Keratinocyte (primary cell): ENCODE results near the gene TNNT3. TPM values are rescaled to one million over a fixed set of nuclear protein-coding genes. Genes with fewer than 3 reads are reported as not detected.

Experiments
- DNase-seq: peaks from one replicate; pipeline ENCODE4 v3.0.0-alpha.2; 2011; ENCODE audit warnings: low read depth, missing footprints, low spot score
- FAIRE-seq: peaks from 2 replicates; lab custom pipeline; 2011; peaks lifted over from hg19 to GRCh38; lab: Jason Lieb, UNC
- H2AFZ ChIP-seq: 2 replicates; pipeline ENCODE4 v1.6.0; 2012; ENCODE audit warnings: low read length, control low read depth, inconsistent platforms; ENCODE audit not compliant: control insufficient read depth
- H3K27ac ChIP-seq: 2 replicates; pipeline ENCODE4 v1.5.1; 2011; ENCODE audit warnings: low read length; ENCODE audit not compliant: control insufficient read depth, insufficient read depth
- H3K27me3 ChIP-seq: 3 replicates; pipeline ENCODE4 v1.6.0; 2011; ENCODE audit warnings: low read length; ENCODE audit not compliant: control insufficient read depth, insufficient read depth; ENCODE audit errors: extremely low read depth
- H3K36me3 ChIP-seq, 2 experiments: 2 replicates in 1 of 2; 3 replicates in 1 of 2; pipeline ENCODE4 v1.5.1; 2011; ENCODE audit warnings: low read length in 2 of 2, mild to moderate bottlenecking in 1 of 2; ENCODE audit not compliant: control insufficient read depth in 2 of 2, insufficient read depth in 2 of 2; ENCODE audit errors: extremely low read depth in 1 of 2
- H3K4me1 ChIP-seq: 3 replicates; pipeline ENCODE4 v1.5.1; 2011; ENCODE audit warnings: low read length; ENCODE audit not compliant: control insufficient read depth, insufficient read depth; ENCODE audit errors: extremely low read depth
- H3K4me2 ChIP-seq: 3 replicates; pipeline ENCODE4 v1.6.0; 2011; ENCODE audit warnings: low read depth, low read length; ENCODE audit not compliant: control insufficient read depth, insufficient read depth; ENCODE audit errors: extremely low read depth
- H3K4me3 ChIP-seq, 3 experiments: fragments of 200-600 bp in 1 of 3; sonication (generic) in 1 of 3; 2 replicates in 2 of 3; 3 replicates in 1 of 3; pipeline ENCODE4 v1.5.1; 2011 to 2016; ENCODE audit warnings: low read length in 3 of 3, mild to moderate bottlenecking in 3 of 3, control low read depth in 2 of 3, inconsistent platforms in 1 of 3, low read depth in 1 of 3, mixed read lengths in 1 of 3, mixed run types in 1 of 3, moderate library complexity in 1 of 3; ENCODE audit not compliant: control insufficient read depth in 2 of 3, insufficient read depth in 2 of 3; ENCODE audit errors: extremely low read depth in 1 of 3
- H3K79me2 ChIP-seq: 2 replicates; pipeline ENCODE4 v1.6.0; 2012; ENCODE audit warnings: low read length; ENCODE audit not compliant: control insufficient read depth, insufficient read depth
- H3K9ac ChIP-seq: 3 replicates; pipeline ENCODE4 v1.6.0; 2011; ENCODE audit warnings: low read length; ENCODE audit not compliant: control insufficient read depth, insufficient read depth; ENCODE audit errors: extremely low read depth
- H3K9me1 ChIP-seq: 3 replicates; pipeline ENCODE4 v1.6.0; 2011; ENCODE audit warnings: low read length; ENCODE audit not compliant: control insufficient read depth, insufficient read depth; ENCODE audit errors: extremely low read depth
- H3K9me3 ChIP-seq: 2 replicates; pipeline ENCODE4 v1.5.1; 2012; ENCODE audit warnings: low read depth, low read length; ENCODE audit not compliant: control insufficient read depth
- H4K20me1 ChIP-seq: 3 replicates; pipeline ENCODE4 v1.6.0; 2011; ENCODE audit warnings: low read length; ENCODE audit not compliant: control insufficient read depth, insufficient read depth; ENCODE audit errors: extremely low read depth
- CTCF ChIP-seq, 3 experiments: IDR thresholded peaks in 1 of 3; conservative IDR thresholded peaks in 1 of 3; optimal IDR thresholded peaks in 1 of 3; 2 replicates in 2 of 3; 3 replicates in 1 of 3; pipeline versions ENCODE3 to v1.5.1; 2011; ENCODE audit warnings: low read length in 3 of 3, mild to moderate bottlenecking in 3 of 3, moderate library complexity in 2 of 3, control low read depth in 1 of 3, inconsistent platforms in 1 of 3; ENCODE audit not compliant: insufficient read depth in 2 of 3; ENCODE audit errors: extremely low read depth in 1 of 3
- EZH2 ChIP-seq: IDR thresholded peaks from one replicate; pipeline ENCODE4 v1.6.1; 2012; ENCODE audit warnings: inconsistent platforms, mild to moderate bottlenecking, low read length, moderate library complexity
- dilution Hi-C: fragments of 300-500 bp; cut with MboI; formaldehyde crosslinking; loops from one replicate; pipeline ENCODE4 v1.7.0; 2020; ENCODE audit warnings: low sequenced_read_pairs; ENCODE audit not compliant: extremely low pct_ligation_motif_present
- polyA plus RNA-seq, 5 experiments: library from polyadenylated mRNA; depleted of rRNA in 3 of 5; stranded (reverse) in 3 of 5; stranded (forward) in 1 of 5; unstranded in 1 of 5; fragments of >200 nt; gene quantifications; 1 replicate in 1 of 5; 2 replicates in 3 of 5; 3 replicates in 1 of 5; pipeline versions ENCODE4 v1.2.1 to v1.2.3, GENCODE V29; 2011 to 2012; ENCODE audit warnings: missing spikeins in 2 of 5, low read depth in 1 of 5, low replicate concordance in 1 of 5

TNNT3 gene
- polyA plus RNA-seq, 1 donor (not counting 4 experiments of a cell fraction or from before 2014, with no cell fraction given) = 0.09 TPM

GRCh38 chr11:1932105-1932480, 12.6 kb downstream of the TNNT3 start:
- FAIRE-seq (no peak), DNase-seq (no peak)
- Histone ChIP-seq H3K27me3 (peaks cover 4% of the 10 kb centered on the region), H3K4me2 (no peak overlapping the region), H3K9ac (no peak overlapping the region), H3K27ac (no peak overlapping the region), H3K4me1 (no peaks in the 10 kb centered on the region), H2AFZ (no peak overlapping the region), H3K4me3 (no peak overlapping the region), H4K20me1 (no peaks in the 10 kb centered on the region), H3K9me1 (no peaks in the 10 kb centered on the region), H3K79me2 (no peaks in the 10 kb centered on the region), H3K9me3 (no peaks in the 10 kb centered on the region), H3K36me3 (no peaks in the 10 kb centered on the region)
- dilution Hi-C loops = no loop called here
- TF ChIP-seq CTCF (optimal IDR thresholded peaks at IDR 0.05 in 1 of 3, IDR thresholded peaks at IDR 0.05 in 1 of 3, conservative IDR thresholded peaks at IDR 0.05 in 1 of 3; ENCODE audit: extremely low read depth in 1 of 3, insufficient read depth in 2 of 3, low read length in 3 of 3) (no peak), EZH2 (no peak)

- no peak overlapping the region for H2AFZ ChIP-seq
- TF ChIP-seq CTCF (optimal IDR thresholded peaks at IDR 0.05 in 1 of 3, IDR thresholded peaks at IDR 0.05 in 1 of 3, conservative IDR thresholded peaks at IDR 0.05 in 1 of 3; ENCODE audit: extremely low read depth in 1 of 3, insufficient read depth in 2 of 3, low read length in 3 of 3) = no peak
- no peak for TF ChIP-seq EZH2
- no peak overlapping the region for H3K4me2 ChIP-seq
- no peak overlapping the region for H3K4me3 ChIP-seq
- FAIRE-seq (no peak), DNase-seq (no peak)
- H3K9me3 ChIP-seq = no peaks in the 10 kb centered on the region
- H3K36me3 ChIP-seq = no peaks in the 10 kb centered on the region
- peaks cover 4% of the 10 kb centered on the region for H3K27me3 ChIP-seq
- no peaks in the 10 kb centered on the region for H3K4me1 ChIP-seq
- H3K9ac ChIP-seq = no peak overlapping the region
- no peaks in the 10 kb centered on the region for H4K20me1 ChIP-seq
- dilution Hi-C loops = no loop called here
- H3K79me2 ChIP-seq = no peaks in the 10 kb centered on the region
- H3K27ac ChIP-seq = no peak overlapping the region
- H3K9me1 ChIP-seq = no peaks in the 10 kb centered on the region
Measured at GRCh38 chr11:1932681-1933080, 13.2 kb downstream of the TNNT3 start.
